ENCODE results near the gene ANKRD33B. TPM values are rescaled to one million over a fixed set of nuclear protein-coding genes. Genes with fewer than 3 reads are reported as not detected.

ANKRD33B gene
- polyA plus RNA-seq, 1 donor (not counting 4 experiments of a cell fraction or from before 2014, with no cell fraction given): 1.9 TPM

DNA sequence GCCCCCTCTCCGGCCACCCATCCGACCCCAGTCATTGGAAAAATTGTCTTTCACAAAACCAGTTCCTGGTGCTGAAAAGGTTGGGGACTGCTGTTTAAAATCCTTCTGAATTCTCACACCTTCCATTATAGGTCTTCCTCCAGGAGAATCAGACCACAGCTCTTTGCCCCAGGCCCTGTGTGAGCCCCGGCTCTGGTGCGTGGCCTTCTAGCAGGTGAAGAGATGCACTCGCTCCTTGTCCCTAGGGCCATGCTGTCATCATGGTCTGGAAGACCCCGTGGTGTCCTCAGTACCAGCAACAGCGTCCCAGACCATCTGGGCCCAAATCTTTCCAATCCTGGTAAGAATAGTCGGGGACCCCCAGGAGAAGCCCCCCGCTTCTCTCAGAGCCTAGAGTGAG is 101.9 kb downstream of the ANKRD33B start:
- dilution Hi-C loops (cut with MboI; ENCODE audit: extremely low pct_ligation_motif_present, low sequenced_read_pairs): no loop called here
- no peak for DNase-seq (ENCODE audit: low read depth, low spot score)
- H3K9me1 ChIP-seq (ENCODE audit: control insufficient read depth, extremely low read depth, insufficient read depth, low read length): no peaks in the 10 kb centered on the region
- no peaks in the 10 kb centered on the region for H4K20me1 ChIP-seq (ENCODE audit: control insufficient read depth, extremely low read depth, insufficient read depth, low read length)
- no peaks in the 10 kb centered on the region for H3K9me3 ChIP-seq (ENCODE audit: control insufficient read depth, low read depth, low read length)
- H3K9ac ChIP-seq (ENCODE audit: control insufficient read depth, extremely low read depth, insufficient read depth, low read length): no peak overlapping the region
- H3K27me3 ChIP-seq (ENCODE audit: control insufficient read depth, extremely low read depth, insufficient read depth, low read length): no peaks in the 10 kb centered on the region
- TF ChIP-seq, protein P1, sequence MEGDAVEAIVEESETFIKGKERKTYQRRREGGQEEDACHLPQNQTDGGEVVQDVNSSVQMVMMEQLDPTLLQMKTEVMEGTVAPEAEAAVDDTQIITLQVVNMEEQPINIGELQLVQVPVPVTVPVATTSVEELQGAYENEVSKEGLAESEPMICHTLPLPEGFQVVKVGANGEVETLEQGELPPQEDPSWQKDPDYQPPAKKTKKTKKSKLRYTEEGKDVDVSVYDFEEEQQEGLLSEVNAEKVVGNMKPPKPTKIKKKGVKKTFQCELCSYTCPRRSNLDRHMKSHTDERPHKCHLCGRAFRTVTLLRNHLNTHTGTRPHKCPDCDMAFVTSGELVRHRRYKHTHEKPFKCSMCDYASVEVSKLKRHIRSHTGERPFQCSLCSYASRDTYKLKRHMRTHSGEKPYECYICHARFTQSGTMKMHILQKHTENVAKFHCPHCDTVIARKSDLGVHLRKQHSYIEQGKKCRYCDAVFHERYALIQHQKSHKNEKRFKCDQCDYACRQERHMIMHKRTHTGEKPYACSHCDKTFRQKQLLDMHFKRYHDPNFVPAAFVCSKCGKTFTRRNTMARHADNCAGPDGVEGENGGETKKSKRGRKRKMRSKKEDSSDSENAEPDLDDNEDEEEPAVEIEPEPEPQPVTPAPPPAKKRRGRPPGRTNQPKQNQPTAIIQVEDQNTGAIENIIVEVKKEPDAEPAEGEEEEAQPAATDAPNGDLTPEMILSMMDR (optimal IDR thresholded peaks at IDR 0.05 in 1 of 3, IDR thresholded peaks at IDR 0.05 in 1 of 3, conservative IDR thresholded peaks at IDR 0.05 in 1 of 3; ENCODE audit: extremely low read depth in 1 of 3, insufficient read depth in 2 of 3, low read length in 3 of 3): no peak
- TF ChIP-seq EZH2 (IDR thresholded peaks at IDR 0.05; ENCODE audit: low read length): no peak
- no peaks in the 10 kb centered on the region for H3K36me3 ChIP-seq (ENCODE audit: control insufficient read depth in 2 of 2, extremely low read depth in 1 of 2, insufficient read depth in 2 of 2, low read length in 2 of 2)
- no peak overlapping the region for H2AFZ ChIP-seq (ENCODE audit: control insufficient read depth, low read length)
- no peak overlapping the region for H3K4me3 ChIP-seq (ENCODE audit: control insufficient read depth in 2 of 3, extremely low read depth in 1 of 3, insufficient read depth in 2 of 3, low read depth in 1 of 3, low read length in 3 of 3)
- no peak overlapping the region for H3K4me2 ChIP-seq (ENCODE audit: control insufficient read depth, extremely low read depth, insufficient read depth, low read depth, low read length)
- H3K27ac ChIP-seq (ENCODE audit: control insufficient read depth, insufficient read depth, low read length): no peak overlapping the region
- no peaks in the 10 kb centered on the region for H3K4me1 ChIP-seq (ENCODE audit: control insufficient read depth, extremely low read depth, insufficient read depth, low read length)
- no peak for FAIRE-seq
- H3K79me2 ChIP-seq (ENCODE audit: control insufficient read depth, insufficient read depth, low read length): no peaks in the 10 kb centered on the region

GRCh38 chr5:10666531-10667299 is 102.8 kb downstream of the ANKRD33B start:
- Histone ChIP-seq H3K79me2 (ENCODE audit: control insufficient read depth, insufficient read depth, low read length) (no peaks in the 10 kb centered on the region), H3K27ac (ENCODE audit: control insufficient read depth, insufficient read depth, low read length) (no peak overlapping the region), H3K4me3 (ENCODE audit: control insufficient read depth in 2 of 3, extremely low read depth in 1 of 3, insufficient read depth in 2 of 3, low read depth in 1 of 3, low read length in 3 of 3) (no peak overlapping the region), H3K4me1 (ENCODE audit: control insufficient read depth, extremely low read depth, insufficient read depth, low read length) (no peaks in the 10 kb centered on the region), H3K9ac (ENCODE audit: control insufficient read depth, extremely low read depth, insufficient read depth, low read length) (no peak overlapping the region), H3K9me1 (ENCODE audit: control insufficient read depth, extremely low read depth, insufficient read depth, low read length) (no peaks in the 10 kb centered on the region), H3K36me3 (ENCODE audit: control insufficient read depth in 2 of 2, extremely low read depth in 1 of 2, insufficient read depth in 2 of 2, low read length in 2 of 2) (no peaks in the 10 kb centered on the region), H3K9me3 (ENCODE audit: control insufficient read depth, low read depth, low read length) (no peaks in the 10 kb centered on the region), H4K20me1 (ENCODE audit: control insufficient read depth, extremely low read depth, insufficient read depth, low read length) (no peaks in the 10 kb centered on the region), H3K27me3 (ENCODE audit: control insufficient read depth, extremely low read depth, insufficient read depth, low read length) (no peaks in the 10 kb centered on the region), H2AFZ (ENCODE audit: control insufficient read depth, low read length) (no peak overlapping the region), H3K4me2 (ENCODE audit: control insufficient read depth, extremely low read depth, insufficient read depth, low read depth, low read length) (no peak overlapping the region)
- no peak for DNase-seq (ENCODE audit: low read depth, low spot score)
- no peak for FAIRE-seq
- TF ChIP-seq, protein P1 (optimal IDR thresholded peaks at IDR 0.05 in 1 of 3, IDR thresholded peaks at IDR 0.05 in 1 of 3, conservative IDR thresholded peaks at IDR 0.05 in 1 of 3; ENCODE audit: extremely low read depth in 1 of 3, insufficient read depth in 2 of 3, low read length in 3 of 3): no peak
- TF ChIP-seq EZH2 (IDR thresholded peaks at IDR 0.05; ENCODE audit: low read length): no peak
- dilution Hi-C loops (cut with MboI; ENCODE audit: extremely low pct_ligation_motif_present, low sequenced_read_pairs): no loop called here

Measured in keratinocyte (primary cell).